Coronary artery (tissue), 2 donors: Measurements from ENCODE around the gene FBXO2.

Source experiments
- DNase-seq: peaks from one replicate; pipeline ENCODE4 v3.0.0-alpha.2; 2017; ENCODE audit warnings: low spot score
- H3K27ac ChIP-seq, 2 donors: fragments of 200-600 bp; sonication (generic); one replicate each; pipeline ENCODE4 v1.5.1; 2016 to 2019
- H3K4me3 ChIP-seq: fragments of 200-600 bp; sonication (generic); 2 replicates; pipeline ENCODE4 v1.5.1; 2016; ENCODE audit warnings: mild to moderate bottlenecking, moderate library complexity
- CTCF ChIP-seq: fragments of 200-600 bp; sonication (generic); IDR thresholded peaks from one replicate; pipeline ENCODE4 v1.5.1; 2019; ENCODE audit warnings: antibody characterized with exemption

The FBXO2 gene

GRCh38 chr1:11690397-11691301, 36.4 kb upstream of the FBXO2 start:
- Histone ChIP-seq H3K4me3 (peak overlapping the region; percentile 64), H3K27ac (no peak overlapping the region)
- DNase-seq = no peak
- TF ChIP-seq CTCF = no peak

- no peak overlapping the region for H3K27ac ChIP-seq
- H3K4me3 ChIP-seq = no peak overlapping the region
- TF ChIP-seq CTCF = no peak
- no peak for DNase-seq
Observed at GRCh38 chr1:11688506-11688905, 34.3 kb upstream of the FBXO2 start.

DNA sequence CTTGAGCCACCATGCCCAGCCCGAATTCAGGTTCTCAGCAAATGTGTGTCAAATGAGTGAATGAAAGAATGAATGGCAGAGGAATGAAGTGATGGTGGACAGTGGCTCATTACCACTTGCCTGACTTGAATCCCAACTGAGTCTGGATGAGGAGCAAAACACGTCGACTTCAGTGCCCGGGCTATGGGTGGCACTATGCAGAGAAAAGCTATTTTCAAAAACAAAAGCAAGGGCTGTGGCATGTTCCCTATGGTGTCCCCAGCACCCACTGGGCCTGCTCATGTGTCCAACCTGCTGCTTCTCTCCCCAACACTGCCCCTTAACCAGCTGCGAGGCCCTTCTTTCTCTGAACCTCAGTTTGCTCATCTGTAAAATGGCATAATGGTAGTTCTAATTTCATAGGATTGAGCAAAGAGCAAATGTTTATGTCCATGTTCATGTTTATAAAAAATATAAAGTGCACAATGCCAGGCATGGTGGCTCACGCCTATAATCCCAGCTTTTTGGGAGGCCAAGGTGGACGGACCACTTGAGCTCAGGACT, 31.1 kb upstream of the FBXO2 start:
- Histone ChIP-seq H3K27ac (no peak overlapping the region), H3K4me3 (no peak overlapping the region)
- no peak for DNase-seq
- no peak for TF ChIP-seq CTCF

DNA sequence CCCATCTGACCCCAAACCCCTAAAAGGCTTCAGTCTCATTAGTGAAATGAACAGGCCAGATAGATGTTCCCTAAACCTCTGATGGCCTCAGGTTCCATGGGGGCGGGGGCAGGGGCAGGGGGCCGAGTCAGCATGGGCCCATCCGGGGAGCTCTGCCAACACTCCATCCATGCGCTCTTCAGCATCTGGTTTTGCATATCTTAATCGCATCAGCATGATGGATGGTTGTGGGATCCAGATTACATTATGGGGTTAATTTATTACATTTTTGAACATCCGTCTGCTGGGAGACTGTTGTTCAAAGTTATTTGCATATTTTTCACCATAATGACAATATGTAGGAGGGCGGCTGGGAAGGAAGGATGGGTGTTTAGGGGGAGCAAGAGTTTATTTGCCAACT, 29.8 kb upstream of the FBXO2 start:
- H3K27ac ChIP-seq = no peak overlapping the region
- H3K4me3 ChIP-seq = no peak overlapping the region
- no peak for DNase-seq
- TF ChIP-seq CTCF = no peak

GRCh38 chr1:11682799-11683198, 28.6 kb upstream of the FBXO2 start:
- no peak for DNase-seq
- Histone ChIP-seq H3K4me3 (no peak overlapping the region), H3K27ac (no peak overlapping the region)
- TF ChIP-seq CTCF = no peak

- Histone ChIP-seq H3K4me3 (no peak overlapping the region), H3K27ac (no peak overlapping the region)
- DNase-seq = no peak
- TF ChIP-seq CTCF = no peak
Observed at GRCh38 chr1:11682287-11682771, 28.1 kb upstream of the FBXO2 start.
